ENCODE data around the gene ARHGEF4. TPM values are rescaled to one million over a fixed set of nuclear protein-coding genes. Genes with fewer than 3 reads are reported as not detected.

The ARHGEF4 gene
- total RNA-seq, 2 donors from 2014 or later: 50.3 to 54.7 TPM

- peaks cover 18% of the 10 kb centered on the region for H3K4me1 Mint-ChIP-seq
- H3K9me3 ChIP-seq (ENCODE audit: control insufficient read depth, low read length): no peaks in the 10 kb centered on the region
- DNase-seq: peak; percentile 74
- peaks cover 14% of the 10 kb centered on the region for H3K4me1 ChIP-seq (ENCODE audit: control insufficient read depth, insufficient read depth, low read length)
- H3K36me3 Mint-ChIP-seq (ENCODE audit: low read depth): no peaks in the 10 kb centered on the region
- 21 to 23% methylated on average over 8 to 65 of the region's 65 CpGs for whole genome bisulfite sequencing, 2 experiments (ENCODE audit: insufficient coverage in 1 of 2, insufficient read length in 1 of 2)
- no peak overlapping the region for H3K27ac ChIP-seq (ENCODE audit: low read depth, low read length)
- no peaks in the 10 kb centered on the region for H3K9me3 Mint-ChIP-seq
- H3K4me3 Mint-ChIP-seq: peak overlapping the region; percentile 56
- no peak overlapping the region for H3K27ac Mint-ChIP-seq
- TF ChIP-seq, protein P1, sequence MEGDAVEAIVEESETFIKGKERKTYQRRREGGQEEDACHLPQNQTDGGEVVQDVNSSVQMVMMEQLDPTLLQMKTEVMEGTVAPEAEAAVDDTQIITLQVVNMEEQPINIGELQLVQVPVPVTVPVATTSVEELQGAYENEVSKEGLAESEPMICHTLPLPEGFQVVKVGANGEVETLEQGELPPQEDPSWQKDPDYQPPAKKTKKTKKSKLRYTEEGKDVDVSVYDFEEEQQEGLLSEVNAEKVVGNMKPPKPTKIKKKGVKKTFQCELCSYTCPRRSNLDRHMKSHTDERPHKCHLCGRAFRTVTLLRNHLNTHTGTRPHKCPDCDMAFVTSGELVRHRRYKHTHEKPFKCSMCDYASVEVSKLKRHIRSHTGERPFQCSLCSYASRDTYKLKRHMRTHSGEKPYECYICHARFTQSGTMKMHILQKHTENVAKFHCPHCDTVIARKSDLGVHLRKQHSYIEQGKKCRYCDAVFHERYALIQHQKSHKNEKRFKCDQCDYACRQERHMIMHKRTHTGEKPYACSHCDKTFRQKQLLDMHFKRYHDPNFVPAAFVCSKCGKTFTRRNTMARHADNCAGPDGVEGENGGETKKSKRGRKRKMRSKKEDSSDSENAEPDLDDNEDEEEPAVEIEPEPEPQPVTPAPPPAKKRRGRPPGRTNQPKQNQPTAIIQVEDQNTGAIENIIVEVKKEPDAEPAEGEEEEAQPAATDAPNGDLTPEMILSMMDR (conservative IDR thresholded peaks at IDR 0.05): no peak
- peaks cover 47% of the 10 kb centered on the region for H3K27me3 Mint-ChIP-seq (ENCODE audit: insufficient read depth)
- peak overlapping the region; percentile 47 for H3K9ac ChIP-seq (ENCODE audit: extremely low read depth, low read length, poor library complexity, severe bottlenecking)
- H3K27me3 ChIP-seq (ENCODE audit: control insufficient read depth, insufficient read depth, low read length, poor library complexity, severe bottlenecking): peaks cover 13% of the 10 kb centered on the region
- H3K36me3 ChIP-seq (ENCODE audit: control insufficient read depth, insufficient read depth, low read length): no peaks in the 10 kb centered on the region
- peak overlapping the region; percentile 56 for H3K4me3 ChIP-seq (ENCODE audit: low read length)
These were observed 198.6 kb downstream of the ARHGEF4 start for GRCh38 chr2:131035112-131035825.

GRCh38 chr2:131035826-131036231 lies 199.1 kb downstream of the ARHGEF4 start:
- no peak overlapping the region for H3K27ac ChIP-seq (ENCODE audit: low read depth, low read length)
- H3K27me3 ChIP-seq (ENCODE audit: control insufficient read depth, insufficient read depth, low read length, poor library complexity, severe bottlenecking): peaks cover 13% of the 10 kb centered on the region
- peaks cover under 1% of the 10 kb centered on the region for H3K36me3 Mint-ChIP-seq (ENCODE audit: low read depth)
- no peaks in the 10 kb centered on the region for H3K9me3 Mint-ChIP-seq
- H3K27me3 Mint-ChIP-seq (ENCODE audit: insufficient read depth): peaks cover 46% of the 10 kb centered on the region
- peak overlapping the region; percentile 56 for H3K4me3 ChIP-seq (ENCODE audit: low read length)
- peaks cover under 1% of the 10 kb centered on the region for H3K36me3 ChIP-seq (ENCODE audit: control insufficient read depth, insufficient read depth, low read length)
- peaks cover 14% of the 10 kb centered on the region for H3K4me1 ChIP-seq (ENCODE audit: control insufficient read depth, insufficient read depth, low read length)
- peak; percentile 65 for DNase-seq
- H3K9ac ChIP-seq (ENCODE audit: extremely low read depth, low read length, poor library complexity, severe bottlenecking): no peak overlapping the region
- H3K4me3 Mint-ChIP-seq: peak overlapping the region; percentile 56
- 83 to 96% methylated on average over 3 to 10 of the region's 10 CpGs for WGBS, 2 experiments (ENCODE audit: insufficient coverage in 1 of 2, insufficient read length in 1 of 2)
- no peak overlapping the region for H3K27ac Mint-ChIP-seq
- H3K4me1 Mint-ChIP-seq: peaks cover 14% of the 10 kb centered on the region
- no peaks in the 10 kb centered on the region for H3K9me3 ChIP-seq (ENCODE audit: control insufficient read depth, low read length)
- TF ChIP-seq, protein P1 (conservative IDR thresholded peaks at IDR 0.05): no peak

- Histone ChIP-seq H3K9me3 (ENCODE audit: control insufficient read depth, low read length) (no peaks in the 10 kb centered on the region), H3K27ac (ENCODE audit: low read depth, low read length) (no peak overlapping the region), H3K9ac (ENCODE audit: extremely low read depth, low read length, poor library complexity, severe bottlenecking) (no peak overlapping the region), H3K4me3 (ENCODE audit: low read length) (peak overlapping the region; percentile 56), H3K36me3 (ENCODE audit: control insufficient read depth, insufficient read depth, low read length) (peaks cover 5% of the 10 kb centered on the region), H3K4me1 (ENCODE audit: control insufficient read depth, insufficient read depth, low read length) (peaks cover 14% of the 10 kb centered on the region), H3K27me3 (ENCODE audit: control insufficient read depth, insufficient read depth, low read length, poor library complexity, severe bottlenecking) (peaks cover 13% of the 10 kb centered on the region)
- Mint-ChIP-seq H3K27me3 (ENCODE audit: insufficient read depth) (peaks cover 46% of the 10 kb centered on the region), H3K4me3 (peak overlapping the region; percentile 56), H3K36me3 (ENCODE audit: low read depth) (peaks cover 5% of the 10 kb centered on the region), H3K4me1 (peaks cover 15% of the 10 kb centered on the region), H3K9me3 (no peaks in the 10 kb centered on the region), H3K27ac (no peak overlapping the region)
- 57 to 81% methylated on average over 2 to 6 of the region's 6 CpGs for WGBS, 2 experiments (ENCODE audit: insufficient coverage in 1 of 2, insufficient read length in 1 of 2)
- DNase-seq: peak; percentile 80
- TF ChIP-seq, protein P1 (conservative IDR thresholded peaks at IDR 0.05): no peak
These were observed 199.6 kb downstream of the ARHGEF4 start for GRCh38 chr2:131036269-131036668.
